Mesothelial cell of epicardium (in vitro differentiated cells): ENCODE measurements around the gene XAGE5. TPM values are rescaled to one million over a fixed set of nuclear protein-coding genes. Genes with fewer than 3 reads are reported as not detected.

Source experiments
- DNase-seq, 2 experiments: peaks; one replicate each; pipeline ENCODE4 v3.0.0; 2021; ENCODE audit warnings: low spot score in 2 of 2; ENCODE audit not compliant: unreplicated experiment in 2 of 2
- H3K27ac Mint-ChIP-seq: 2 replicates; pipeline ENCODE4 v1.8.0; 2021; ENCODE audit warnings: mixed read lengths
- H3K27me3 Mint-ChIP-seq: 2 replicates; pipeline ENCODE4 v1.8.0; 2021; ENCODE audit warnings: low read depth, mixed read lengths
- H3K36me3 Mint-ChIP-seq: 2 replicates; pipeline ENCODE4 v1.8.0; 2021; ENCODE audit warnings: mixed read lengths
- H3K4me1 Mint-ChIP-seq: 2 replicates; pipeline ENCODE4 v1.8.0; 2021; ENCODE audit warnings: mixed read lengths
- H3K4me3 Mint-ChIP-seq: 2 replicates; pipeline ENCODE4 v1.8.0; 2021; ENCODE audit warnings: mild to moderate bottlenecking, moderate library complexity, mixed read lengths
- H3K9me3 Mint-ChIP-seq: 2 replicates; pipeline ENCODE4 v1.8.0; 2021; ENCODE audit warnings: mixed read lengths
- CTCF ChIP-seq: fragments of 200-600 bp; sonication (generic); IDR thresholded peaks from one replicate; pipeline ENCODE4 v1.5.0; 2021; ENCODE audit warnings: antibody characterized with exemption; ENCODE audit not compliant: unreplicated experiment
- total RNA-seq: library from RNA; stranded (reverse); gene quantifications from 3 replicates; pipeline ENCODE4 v1.2.1, GENCODE V29; 2021

XAGE5 gene
- total RNA-seq, 1 donor from 2014 or later = not detected

DNA sequence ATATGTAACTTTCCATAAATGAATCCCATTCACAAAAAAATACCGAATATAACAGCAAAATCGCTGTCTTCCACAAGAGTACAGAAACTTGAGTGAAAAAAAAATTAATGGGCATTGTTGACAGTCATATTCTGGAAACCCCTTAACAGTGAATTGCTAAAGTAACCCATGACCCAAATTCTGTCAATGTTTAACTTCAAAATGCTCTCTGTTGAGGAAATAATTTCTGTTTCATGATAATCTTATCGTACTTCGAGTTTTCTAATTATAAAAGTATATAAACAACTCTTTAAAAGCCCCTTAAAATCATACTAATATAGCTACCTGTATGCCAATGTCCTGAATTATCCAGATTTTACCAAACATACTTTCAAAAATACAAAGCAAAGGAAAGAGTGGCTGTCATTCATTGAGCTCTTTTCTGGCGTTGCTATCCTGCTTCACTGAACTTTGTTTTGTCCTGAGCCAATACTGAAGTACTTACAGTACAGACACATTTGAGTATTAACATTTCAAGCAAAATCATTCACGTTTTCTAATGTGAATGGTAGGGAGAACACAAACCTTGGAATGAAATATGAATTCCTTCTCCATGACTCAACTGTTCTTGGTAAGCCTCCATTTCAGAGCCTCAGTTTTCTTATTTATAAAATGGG is 54.4 kb downstream of the XAGE5 start:
- DNase-seq = no peak
- no peaks in the 10 kb centered on the region for H3K4me1 Mint-ChIP-seq
- TF ChIP-seq CTCF = no peak
- H3K36me3 Mint-ChIP-seq = no peaks in the 10 kb centered on the region
- H3K27me3 Mint-ChIP-seq = peaks cover 17% of the 10 kb centered on the region
- H3K9me3 Mint-ChIP-seq = peaks cover 15% of the 10 kb centered on the region
- H3K4me3 Mint-ChIP-seq = no peak overlapping the region
- no peak overlapping the region for H3K27ac Mint-ChIP-seq

Other genes starting within 250 kb of the XAGE5 start
- not detected in 3 replicates for gene SSX7, start 156.4 kb upstream of the XAGE5 start, total RNA-seq
- not detected in 3 replicates for gene SSX2, start 104.1 kb upstream of the XAGE5 start, total RNA-seq
- gene SSX2B, start 60.0 kb upstream of the XAGE5 start, total RNA-seq = not detected in 3 replicates
- not detected in 3 replicates for gene SPANXN5, start 13.9 kb upstream of the XAGE5 start, total RNA-seq
- not detected in 3 replicates for gene XAGE3, start 56.8 kb downstream of the XAGE5 start, total RNA-seq
- 18.5 to 29.1 TPM (median 23.3 TPM) in 3 replicates for gene FAM156B, start 86.0 kb downstream of the XAGE5 start, total RNA-seq
- 30.1 to 38.0 TPM (median 34.3 TPM) in 3 replicates for gene FAM156A, start 147.2 kb downstream of the XAGE5 start, total RNA-seq
- 27.2 to 29.0 TPM (median 28.5 TPM) in 3 replicates for gene GPR173, start 237.5 kb downstream of the XAGE5 start, total RNA-seq